ENCODE data around the gene FASN. TPM values are rescaled to one million over a fixed set of nuclear protein-coding genes. Genes with fewer than 3 reads are reported as not detected.

The FASN gene
- total and polyA plus RNA-seq, 2 of the 13 experiments (the other 11 are each of a cell fraction or from before 2014, with no cell fraction given) = 51.7 to 101 TPM

DNA sequence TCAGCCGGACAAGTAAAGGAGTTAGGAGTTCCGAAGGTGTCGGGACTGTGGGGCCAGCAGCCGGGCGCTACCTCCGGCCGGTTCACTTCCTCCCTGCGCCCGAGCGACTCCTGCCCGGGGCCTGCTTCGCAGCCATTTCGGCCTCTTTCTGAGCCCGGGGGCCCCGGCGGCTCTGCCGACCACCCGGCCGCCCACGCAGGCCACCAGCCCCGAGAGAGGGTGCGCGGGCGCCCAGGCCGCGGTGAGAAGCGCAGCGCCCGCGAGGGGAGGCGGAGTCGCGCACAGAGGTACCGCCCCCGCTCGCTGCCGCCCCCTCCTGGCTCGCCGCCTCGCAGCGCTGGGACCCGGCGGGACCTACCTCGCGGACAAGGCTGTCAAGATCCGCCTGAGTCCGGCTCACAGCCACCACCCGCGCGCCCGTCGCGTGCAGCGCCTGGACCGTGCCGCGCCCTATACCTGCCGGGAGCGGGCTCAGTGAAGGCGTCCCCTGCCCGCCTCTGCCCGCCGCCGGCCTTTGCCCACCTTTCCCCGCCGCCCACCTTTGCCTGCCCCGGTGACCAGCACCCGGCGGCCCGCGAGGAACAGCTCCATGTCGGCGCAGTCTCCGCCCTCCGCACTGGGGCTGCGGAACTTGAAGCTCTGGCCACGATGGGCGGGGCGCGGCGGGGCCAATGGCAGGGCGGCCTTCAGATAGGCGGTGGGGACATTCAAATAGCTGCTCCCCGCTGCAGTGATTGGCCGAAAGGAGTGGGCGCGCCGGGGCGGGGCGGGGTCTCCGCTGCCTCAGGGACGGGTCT, 60.7 kb downstream of the FASN start, which contains the start of gene DCXR (continued):
- peak; percentile 90 for TF ChIP-seq ZNF556 (CRISPR knock-in tag; IDR thresholded peaks at IDR 0.05; ENCODE audit: borderline replicate concordance)
- peak; percentile 89 for TF ChIP-seq ASH2L (IDR thresholded peaks at IDR 0.05; ENCODE audit: insufficient read length, low read depth, low read length)
- TF ChIP-seq, protein P1, sequence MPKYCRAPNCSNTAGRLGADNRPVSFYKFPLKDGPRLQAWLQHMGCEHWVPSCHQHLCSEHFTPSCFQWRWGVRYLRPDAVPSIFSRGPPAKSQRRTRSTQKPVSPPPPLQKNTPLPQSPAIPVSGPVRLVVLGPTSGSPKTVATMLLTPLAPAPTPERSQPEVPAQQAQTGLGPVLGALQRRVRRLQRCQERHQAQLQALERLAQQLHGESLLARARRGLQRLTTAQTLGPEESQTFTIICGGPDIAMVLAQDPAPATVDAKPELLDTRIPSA (CRISPR knock-in tag; IDR thresholded peaks at IDR 0.05; ENCODE audit: borderline replicate concordance) = peak; percentile 90; the same call in 1 of the 2 replicates
- TF ChIP-seq ZNF644 (CRISPR knock-in tag; IDR thresholded peaks at IDR 0.05; ENCODE audit: low read depth) = no peak
- TF ChIP-seq, protein P2, sequence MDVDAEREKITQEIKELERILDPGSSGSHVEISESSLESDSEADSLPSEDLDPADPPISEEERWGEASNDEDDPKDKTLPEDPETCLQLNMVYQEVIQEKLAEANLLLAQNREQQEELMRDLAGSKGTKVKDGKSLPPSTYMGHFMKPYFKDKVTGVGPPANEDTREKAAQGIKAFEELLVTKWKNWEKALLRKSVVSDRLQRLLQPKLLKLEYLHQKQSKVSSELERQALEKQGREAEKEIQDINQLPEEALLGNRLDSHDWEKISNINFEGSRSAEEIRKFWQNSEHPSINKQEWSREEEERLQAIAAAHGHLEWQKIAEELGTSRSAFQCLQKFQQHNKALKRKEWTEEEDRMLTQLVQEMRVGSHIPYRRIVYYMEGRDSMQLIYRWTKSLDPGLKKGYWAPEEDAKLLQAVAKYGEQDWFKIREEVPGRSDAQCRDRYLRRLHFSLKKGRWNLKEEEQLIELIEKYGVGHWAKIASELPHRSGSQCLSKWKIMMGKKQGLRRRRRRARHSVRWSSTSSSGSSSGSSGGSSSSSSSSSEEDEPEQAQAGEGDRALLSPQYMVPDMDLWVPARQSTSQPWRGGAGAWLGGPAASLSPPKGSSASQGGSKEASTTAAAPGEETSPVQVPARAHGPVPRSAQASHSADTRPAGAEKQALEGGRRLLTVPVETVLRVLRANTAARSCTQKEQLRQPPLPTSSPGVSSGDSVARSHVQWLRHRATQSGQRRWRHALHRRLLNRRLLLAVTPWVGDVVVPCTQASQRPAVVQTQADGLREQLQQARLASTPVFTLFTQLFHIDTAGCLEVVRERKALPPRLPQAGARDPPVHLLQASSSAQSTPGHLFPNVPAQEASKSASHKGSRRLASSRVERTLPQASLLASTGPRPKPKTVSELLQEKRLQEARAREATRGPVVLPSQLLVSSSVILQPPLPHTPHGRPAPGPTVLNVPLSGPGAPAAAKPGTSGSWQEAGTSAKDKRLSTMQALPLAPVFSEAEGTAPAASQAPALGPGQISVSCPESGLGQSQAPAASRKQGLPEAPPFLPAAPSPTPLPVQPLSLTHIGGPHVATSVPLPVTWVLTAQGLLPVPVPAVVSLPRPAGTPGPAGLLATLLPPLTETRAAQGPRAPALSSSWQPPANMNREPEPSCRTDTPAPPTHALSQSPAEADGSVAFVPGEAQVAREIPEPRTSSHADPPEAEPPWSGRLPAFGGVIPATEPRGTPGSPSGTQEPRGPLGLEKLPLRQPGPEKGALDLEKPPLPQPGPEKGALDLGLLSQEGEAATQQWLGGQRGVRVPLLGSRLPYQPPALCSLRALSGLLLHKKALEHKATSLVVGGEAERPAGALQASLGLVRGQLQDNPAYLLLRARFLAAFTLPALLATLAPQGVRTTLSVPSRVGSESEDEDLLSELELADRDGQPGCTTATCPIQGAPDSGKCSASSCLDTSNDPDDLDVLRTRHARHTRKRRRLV (CRISPR knock-in tag; IDR thresholded peaks at IDR 0.05) = 0 out of 2 replicates have a peak, but pooled peaks have one; percentile 70
- peak; percentile 53; the same call in 1 of the 2 replicates for TF ChIP-seq ZNF589 (CRISPR knock-in tag; conservative IDR thresholded peaks at IDR 0.05)
- TF ChIP-seq, protein P3, sequence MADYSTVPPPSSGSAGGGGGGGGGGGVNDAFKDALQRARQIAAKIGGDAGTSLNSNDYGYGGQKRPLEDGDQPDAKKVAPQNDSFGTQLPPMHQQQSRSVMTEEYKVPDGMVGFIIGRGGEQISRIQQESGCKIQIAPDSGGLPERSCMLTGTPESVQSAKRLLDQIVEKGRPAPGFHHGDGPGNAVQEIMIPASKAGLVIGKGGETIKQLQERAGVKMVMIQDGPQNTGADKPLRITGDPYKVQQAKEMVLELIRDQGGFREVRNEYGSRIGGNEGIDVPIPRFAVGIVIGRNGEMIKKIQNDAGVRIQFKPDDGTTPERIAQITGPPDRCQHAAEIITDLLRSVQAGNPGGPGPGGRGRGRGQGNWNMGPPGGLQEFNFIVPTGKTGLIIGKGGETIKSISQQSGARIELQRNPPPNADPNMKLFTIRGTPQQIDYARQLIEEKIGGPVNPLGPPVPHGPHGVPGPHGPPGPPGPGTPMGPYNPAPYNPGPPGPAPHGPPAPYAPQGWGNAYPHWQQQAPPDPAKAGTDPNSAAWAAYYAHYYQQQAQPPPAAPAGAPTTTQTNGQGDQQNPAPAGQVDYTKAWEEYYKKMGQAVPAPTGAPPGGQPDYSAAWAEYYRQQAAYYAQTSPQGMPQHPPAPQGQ (CRISPR knock-in tag; IDR thresholded peaks at IDR 0.05; ENCODE audit: borderline replicate concordance) = 0 out of 2 replicates have a peak, but pooled peaks have one; percentile 87
- TF ChIP-seq SRSF1 (optimal IDR thresholded peaks at IDR 0.05; ENCODE audit: low read depth, low read length) = peak; percentile 89
- TF ChIP-seq, protein P4, sequence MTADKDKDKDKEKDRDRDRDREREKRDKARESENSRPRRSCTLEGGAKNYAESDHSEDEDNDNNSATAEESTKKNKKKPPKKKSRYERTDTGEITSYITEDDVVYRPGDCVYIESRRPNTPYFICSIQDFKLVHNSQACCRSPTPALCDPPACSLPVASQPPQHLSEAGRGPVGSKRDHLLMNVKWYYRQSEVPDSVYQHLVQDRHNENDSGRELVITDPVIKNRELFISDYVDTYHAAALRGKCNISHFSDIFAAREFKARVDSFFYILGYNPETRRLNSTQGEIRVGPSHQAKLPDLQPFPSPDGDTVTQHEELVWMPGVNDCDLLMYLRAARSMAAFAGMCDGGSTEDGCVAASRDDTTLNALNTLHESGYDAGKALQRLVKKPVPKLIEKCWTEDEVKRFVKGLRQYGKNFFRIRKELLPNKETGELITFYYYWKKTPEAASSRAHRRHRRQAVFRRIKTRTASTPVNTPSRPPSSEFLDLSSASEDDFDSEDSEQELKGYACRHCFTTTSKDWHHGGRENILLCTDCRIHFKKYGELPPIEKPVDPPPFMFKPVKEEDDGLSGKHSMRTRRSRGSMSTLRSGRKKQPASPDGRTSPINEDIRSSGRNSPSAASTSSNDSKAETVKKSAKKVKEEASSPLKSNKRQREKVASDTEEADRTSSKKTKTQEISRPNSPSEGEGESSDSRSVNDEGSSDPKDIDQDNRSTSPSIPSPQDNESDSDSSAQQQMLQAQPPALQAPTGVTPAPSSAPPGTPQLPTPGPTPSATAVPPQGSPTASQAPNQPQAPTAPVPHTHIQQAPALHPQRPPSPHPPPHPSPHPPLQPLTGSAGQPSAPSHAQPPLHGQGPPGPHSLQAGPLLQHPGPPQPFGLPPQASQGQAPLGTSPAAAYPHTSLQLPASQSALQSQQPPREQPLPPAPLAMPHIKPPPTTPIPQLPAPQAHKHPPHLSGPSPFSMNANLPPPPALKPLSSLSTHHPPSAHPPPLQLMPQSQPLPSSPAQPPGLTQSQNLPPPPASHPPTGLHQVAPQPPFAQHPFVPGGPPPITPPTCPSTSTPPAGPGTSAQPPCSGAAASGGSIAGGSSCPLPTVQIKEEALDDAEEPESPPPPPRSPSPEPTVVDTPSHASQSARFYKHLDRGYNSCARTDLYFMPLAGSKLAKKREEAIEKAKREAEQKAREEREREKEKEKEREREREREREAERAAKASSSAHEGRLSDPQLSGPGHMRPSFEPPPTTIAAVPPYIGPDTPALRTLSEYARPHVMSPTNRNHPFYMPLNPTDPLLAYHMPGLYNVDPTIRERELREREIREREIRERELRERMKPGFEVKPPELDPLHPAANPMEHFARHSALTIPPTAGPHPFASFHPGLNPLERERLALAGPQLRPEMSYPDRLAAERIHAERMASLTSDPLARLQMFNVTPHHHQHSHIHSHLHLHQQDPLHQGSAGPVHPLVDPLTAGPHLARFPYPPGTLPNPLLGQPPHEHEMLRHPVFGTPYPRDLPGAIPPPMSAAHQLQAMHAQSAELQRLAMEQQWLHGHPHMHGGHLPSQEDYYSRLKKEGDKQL (CRISPR knock-in tag; IDR thresholded peaks at IDR 0.05; ENCODE audit: low read depth) = 0 out of 2 replicates have a peak, but pooled peaks have one; percentile 31
- TF ChIP-seq IKZF4 (CRISPR knock-in tag; IDR thresholded peaks at IDR 0.05; ENCODE audit: borderline replicate concordance, low read depth, not compliant biosample characterization) = peak; percentile 82
- no peak for TF ChIP-seq FOXM1 (CRISPR knock-in tag; IDR thresholded peaks at IDR 0.05)
- TF ChIP-seq ZNF619 (CRISPR knock-in tag; IDR thresholded peaks at IDR 0.05) = peak; percentile 91; the same call in 1 of the 2 replicates
- TF ChIP-seq TOPORS (CRISPR knock-in tag; IDR thresholded peaks at IDR 0.05) = no peak; the same call in 1 of the 2 replicates
- TF ChIP-seq NCOR1 (IDR thresholded peaks at IDR 0.05; ENCODE audit: borderline replicate concordance, low read length) = peak; percentile 50; the same call in 1 of the 2 replicates

All from HepG2 (cell line).